GM19328 (cell line): ENCODE results near the gene RNF13.
A peak's percentile ranks its signal among the peaks of the same experiment; 100 is the strongest.

Experiments
- ATAC-seq: cut with Tn5 transposase; IDR thresholded peaks from one replicate; pipeline ENCODE4 v1.9.1; 2021; ENCODE audit warnings: mild to moderate bottlenecking, moderate library complexity; ENCODE audit not compliant: unreplicated experiment

RNF13 gene

GRCh38 chr3:149812606-149813366 lies at the start of gene RNF13:
RNF13 (plus strand) TSS chr3:149813215; CDS start chr3:149846027, 32,812 bp downstream.
- ATAC-seq: peak; percentile 89

GRCh38 chr3:149763565-149764195 lies 49.3 kb upstream of the RNF13 start:
- ATAC-seq: no peak

GRCh38 chr3:149764302-149764701 lies 48.7 kb upstream of the RNF13 start:
- ATAC-seq: no peak

GRCh38 chr3:149765762-149766334 lies 47.2 kb upstream of the RNF13 start:
- no peak for ATAC-seq

- ATAC-seq: no peak
These were observed 45.3 kb upstream of the RNF13 start for GRCh38 chr3:149767720-149768119.

GRCh38 chr3:149768704-149769103 lies 44.3 kb upstream of the RNF13 start:
- no peak for ATAC-seq

GRCh38 chr3:149770246-149770645 lies 42.8 kb upstream of the RNF13 start:
- ATAC-seq: no peak

- no peak for ATAC-seq
These were observed 41.3 kb upstream of the RNF13 start for GRCh38 chr3:149771652-149772271.

- ATAC-seq: no peak
These were observed 40.2 kb upstream of the RNF13 start for GRCh38 chr3:149772861-149773260.

GRCh38 chr3:149776170-149776569 lies 36.8 kb upstream of the RNF13 start:
- ATAC-seq: no peak

- ATAC-seq: no peak
These were observed 35.4 kb upstream of the RNF13 start for GRCh38 chr3:149777414-149778214.

- ATAC-seq: no peak
These were observed 31.8 kb upstream of the RNF13 start for GRCh38 chr3:149781211-149781610.

- no peak for ATAC-seq
These were observed 31.3 kb upstream of the RNF13 start for GRCh38 chr3:149781741-149782140.

- ATAC-seq: no peak
These were observed 29.4 kb upstream of the RNF13 start for GRCh38 chr3:149783576-149783975.

- no peak for ATAC-seq
These were observed 28.8 kb upstream of the RNF13 start for GRCh38 chr3:149784064-149784704.

GRCh38 chr3:149790268-149790667 lies 22.7 kb upstream of the RNF13 start:
- no peak for ATAC-seq

- ATAC-seq: no peak
These were observed 22.3 kb upstream of the RNF13 start for GRCh38 chr3:149790698-149791097.

- ATAC-seq: no peak
These were observed 20.4 kb upstream of the RNF13 start, which contains the start of gene ANKUB1 for GRCh38 chr3:149792452-149793270. ANKUB1 (minus strand) TSS chr3:149792554; CDS start chr3:149792366, 188 bp downstream.

GRCh38 chr3:149796026-149796425 lies 17.0 kb upstream of the RNF13 start:
- ATAC-seq: no peak
